HepG2 (cell line): Measurements from ENCODE around the gene HINT1. TPM values are rescaled to one million over a fixed set of nuclear protein-coding genes. Genes with fewer than 3 reads are reported as not detected.

Source experiments
- ATAC-seq: fragments of 200-7000 bp; cut with Tn5 transposase; 3 replicates; pipeline ENCODE4 v1.9.1; 2020; ENCODE audit warnings: mild to moderate bottlenecking, moderate library complexity
- BruUV-seq: library from RNA; stranded (reverse); fragments of 400-500 nt; replicated peaks from 2 replicates; lab custom pipeline; 2021; lab: Mats Ljungman, UMichigan
- CTCF ChIA-PET: fragments of 300-600 bp; formaldehyde crosslinking; extraction: SDS; loops from one replicate; lab custom pipeline; 2021; ENCODE audit warnings: low total read pairs, inconsistent platforms, low intra/inter-chr PET ratio; lab: Yijun Ruan, JAX
- POLR2A ChIA-PET: fragments of 350-600 bp; sonication (Branson Sonifier 250); formaldehyde crosslinking; loops from one replicate; lab custom pipeline; 2020; ENCODE audit warnings: antibody characterized with exemption, inconsistent platforms; lab: Yijun Ruan, JAX
- DNase-seq: peaks from one replicate; pipeline ENCODE4 v3.0.0-alpha.2; 2015; ENCODE audit warnings: low spot score
- FAIRE-seq: peaks from 3 replicates; lab custom pipeline; 2011; peaks lifted over from hg19 to GRCh38; lab: Jason Lieb, UNC
- H2AFZ ChIP-seq: one replicate; pipeline ENCODE4 v1.6.1; 2011; ENCODE audit warnings: low read length, inconsistent platforms
- H3K27ac ChIP-seq: fragments of 300-600 bp; 3 replicates; pipeline ENCODE4 v1.8.0; 2011; ENCODE audit warnings: mixed run types, mild to moderate bottlenecking, mixed read lengths, low read length, inconsistent platforms; ENCODE audit not compliant: insufficient read depth; ENCODE audit errors: extremely low read length
- H3K27me3 ChIP-seq, 2 experiments: fragments of 200-600 bp in 1 of 2; 2 replicates in 1 of 2; 3 replicates in 1 of 2; pipeline versions ENCODE4 v1.6.0 to v1.8.0; 2011; ENCODE audit warnings: low read length in 2 of 2, mild to moderate bottlenecking in 2 of 2, moderate library complexity in 2 of 2, inconsistent platforms in 1 of 2; ENCODE audit not compliant: insufficient read depth in 2 of 2, control insufficient read depth in 1 of 2
- H3K36me3 ChIP-seq, 2 experiments: fragments of 200-600 bp in 1 of 2; replicated peaks in 1 of 2; 2 replicates in 1 of 2; 3 replicates in 1 of 2; pipeline versions ENCODE4 v1.5.1 to v1.8.0; 2011; ENCODE audit warnings: low read length in 2 of 2, inconsistent platforms in 1 of 2; ENCODE audit not compliant: insufficient read depth in 2 of 2, control insufficient read depth in 1 of 2
- H3K4me1 ChIP-seq: 2 replicates; pipeline ENCODE4 v1.5.1; 2012; ENCODE audit warnings: low read length, inconsistent platforms; ENCODE audit not compliant: insufficient read depth
- H3K4me2 ChIP-seq: 2 replicates; pipeline ENCODE4 v1.6.0; 2011; ENCODE audit warnings: low read depth, low read length, inconsistent platforms
- H3K4me3 ChIP-seq, 3 experiments: fragments of 200-600 bp in 1 of 3; sonication (generic), shearing (Covaris generic) in 1 of 3; replicated peaks in 1 of 3; 2 replicates each; pipeline ENCODE4 v1.5.1; 2011 to 2016; ENCODE audit warnings: low read length in 3 of 3, inconsistent platforms in 2 of 3, low read depth in 2 of 3, mild to moderate bottlenecking in 2 of 3, control low read depth in 1 of 3, mixed read lengths in 1 of 3; ENCODE audit not compliant: insufficient read depth in 1 of 3
- H3K79me2 ChIP-seq: one replicate; pipeline ENCODE4 v1.6.1; 2011; ENCODE audit warnings: low read length, inconsistent platforms; ENCODE audit not compliant: insufficient read depth
- H3K9ac ChIP-seq: 2 replicates; pipeline ENCODE4 v1.6.0; 2011; ENCODE audit warnings: mild to moderate bottlenecking, low read depth, low read length, inconsistent platforms; ENCODE audit not compliant: insufficient read depth
- H3K9me3 ChIP-seq: 2 replicates; pipeline ENCODE4 v1.5.1; 2012; ENCODE audit warnings: mild to moderate bottlenecking, low read length
- H4K20me1 ChIP-seq: 2 replicates; pipeline ENCODE4 v1.6.0; 2011; ENCODE audit warnings: inconsistent platforms, mild to moderate bottlenecking, low read length, moderate library complexity; ENCODE audit not compliant: insufficient read depth
- CBX5 ChIP-seq: sonication (generic); formaldehyde crosslinking; IDR thresholded peaks from 2 replicates; pipeline ENCODE4 v1.4.0; 2020; ENCODE audit warnings: missing genetic modification reagents, borderline replicate concordance
- ESRRA ChIP-seq: sonication (generic); formaldehyde crosslinking; IDR thresholded peaks from 2 replicates; pipeline ENCODE4 v1.5.1; 2020; ENCODE audit warnings: mild to moderate bottlenecking, low read depth, missing genetic modification reagents
- EZH2 ChIP-seq: conservative IDR thresholded peaks from 2 replicates; pipeline ENCODE4 v1.6.1; 2012; ENCODE audit warnings: mild to moderate bottlenecking, low read depth, low read length, moderate library complexity
- GTF2F1 ChIP-seq: fragments of 150-350 bp; IDR thresholded peaks from 2 replicates; pipeline ENCODE4 v1.6.1; 2014; ENCODE audit warnings: low read length
- HOXA3 ChIP-seq: sonication (generic); formaldehyde crosslinking; IDR thresholded peaks from 2 replicates; pipeline ENCODE4 v1.5.0; 2020; ENCODE audit warnings: missing genetic modification reagents
- MLLT10 ChIP-seq: sonication (generic); formaldehyde crosslinking; IDR thresholded peaks from 2 replicates; pipeline ENCODE4 v1.4.0; 2020; ENCODE audit warnings: missing genetic modification reagents
- RFX3 ChIP-seq: IDR thresholded peaks from 2 replicates; pipeline ENCODE4 v1.6.1; 2016; ENCODE audit warnings: missing biosample characterization, missing genetic modification reagents
- THAP11 ChIP-seq: IDR thresholded peaks from 2 replicates; pipeline ENCODE4 v1.6.1; 2016; ENCODE audit warnings: missing biosample characterization, missing genetic modification reagents
- ZNF121 ChIP-seq: sonication (generic); formaldehyde crosslinking; IDR thresholded peaks from 2 replicates; pipeline ENCODE4 v1.5.0; 2020; ENCODE audit warnings: mild to moderate bottlenecking, missing genetic modification reagents
- ZNF160 ChIP-seq: sonication (generic); formaldehyde crosslinking; IDR thresholded peaks from 2 replicates; pipeline ENCODE4 v1.8.0; 2022; ENCODE audit warnings: mild to moderate bottlenecking, inconsistent platforms, missing genetic modification reagents
- ZNF205 ChIP-seq: IDR thresholded peaks from 2 replicates; pipeline ENCODE4 v1.6.1; 2018; ENCODE audit warnings: missing biosample characterization, missing genetic modification reagents
- ZNF282 ChIP-seq: fragments of 450-650 bp; IDR thresholded peaks from 2 replicates; pipeline ENCODE4 v1.6.1; 2018; ENCODE audit not compliant: partially characterized antibody
- ZNF33B ChIP-seq: sonication (generic); formaldehyde crosslinking; IDR thresholded peaks from 2 replicates; pipeline ENCODE4 v1.5.1; 2020; ENCODE audit warnings: mild to moderate bottlenecking, missing genetic modification reagents
- ZNF546 ChIP-seq: sonication (generic); formaldehyde crosslinking; conservative IDR thresholded peaks from 2 replicates; pipeline ENCODE4 v1.8.1; 2023; ENCODE audit warnings: mild to moderate bottlenecking, missing genetic modification reagents
- ZNF605 ChIP-seq: sonication (generic); formaldehyde crosslinking; IDR thresholded peaks from 2 replicates; pipeline ENCODE4 v1.8.0; 2022; ENCODE audit warnings: mild to moderate bottlenecking, missing genetic modification reagents
- ZNF724P ChIP-seq: sonication (generic); formaldehyde crosslinking; IDR thresholded peaks from 2 replicates; pipeline ENCODE4 v1.8.0; 2022; ENCODE audit warnings: missing genetic modification reagents, borderline replicate concordance
- ZSCAN29 ChIP-seq: sonication (generic); formaldehyde crosslinking; conservative IDR thresholded peaks from 2 replicates; pipeline ENCODE4 v1.4.0; 2020; ENCODE audit warnings: mild to moderate bottlenecking, missing genetic modification reagents
- whole genome bisulfite sequencing: methylation state at CpG from one replicate; pipeline ENCODE4 v1.1.6; 2017; ENCODE audit warnings: low lambda C conversion rate; 5-methylcytosine and 5-hydroxymethylcytosine counted together
- in situ Hi-C: cut with HindIII; loops from 2 replicates; pipeline ENCODE4 v1.10.0; 2017; ENCODE audit warnings: low pct_unique_long_range_greater_than_20kb; ENCODE audit not compliant: extremely low pct_ligation_motif_present
- intact Hi-C: fragments of 100-400 bp; cut with micrococcal nuclease; formaldehyde crosslinking; loops from one replicate; pipeline ENCODE4 v1.10.0; 2022; ENCODE audit not compliant: unreplicated experiment
- polyA plus RNA-seq, 8 experiments: library from polyadenylated mRNA; depleted of rRNA in 3 of 8; stranded (reverse) in 7 of 8; unstranded in 1 of 8; fragments of >200 nt; fragmentation: Illumina TruSeq in 4 of 8; extraction: Trizol in 4 of 8; gene quantifications; 2 replicates each; pipeline versions ENCODE4 v1.2.1 to v1.2.3, GENCODE V29; 2011 to 2016; ENCODE audit warnings: low read depth in 4 of 8, missing spikeins in 1 of 8, mixed read lengths in 1 of 8; ENCODE audit not compliant: insufficient read depth in 1 of 8
- total RNA-seq, 5 experiments: library from RNA; depleted of rRNA; stranded (reverse); fragments of >200 nt; fragmentation: Illumina TruSeq; extraction: Trizol; gene quantifications; 2 replicates each; pipeline ENCODE4 v1.2.3, GENCODE V29; 2016; ENCODE audit warnings: low read depth in 1 of 5
- TF ChIP-seq, protein P1 (sequence below): IDR thresholded peaks from 2 replicates; pipeline ENCODE4 v1.6.1; 2018; ENCODE audit warnings: missing genetic modification reagents, mild to moderate bottlenecking, missing compliant biosample characterization

HINT1 gene
- total and polyA plus RNA-seq, 2 of the 13 experiments (the other 11 are each of a cell fraction or from before 2014, with no cell fraction given): 428 to 997 TPM

DNA sequence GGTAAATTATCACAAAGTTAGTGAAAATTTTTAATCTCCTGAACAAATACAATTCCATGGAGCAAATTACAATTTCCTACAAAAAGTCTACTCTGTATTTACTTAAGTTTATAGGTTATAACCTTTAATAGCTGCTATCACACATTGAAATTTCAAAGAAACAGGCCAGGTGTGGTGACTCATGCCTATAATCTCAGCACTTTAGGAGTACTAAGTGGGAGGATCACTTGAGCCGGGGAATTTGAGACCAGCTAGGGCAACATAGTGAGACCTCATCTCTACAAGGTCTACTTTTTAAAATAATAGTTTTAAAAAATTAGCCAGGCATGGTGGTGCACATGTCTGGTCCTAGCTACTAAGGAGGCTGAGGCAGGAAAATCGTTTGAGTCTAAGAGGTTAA is 50.3 kb downstream of the HINT1 start:
- Histone ChIP-seq H3K4me2 (no peak overlapping the region), H3K27ac (no peak overlapping the region), H4K20me1 (no peaks in the 10 kb centered on the region), H3K36me3 (no peaks in the 10 kb centered on the region), H3K9ac (no peak overlapping the region), H3K4me3 (no peak overlapping the region)
- CTCF ChIA-PET: no interaction called here
- no peak for FAIRE-seq
- in situ Hi-C loops: loop anchor here (25.0 kb wide), 3 partner anchors 252 to 1202 kb away; partner anchors contain the start of gene CHSY3
- TF ChIP-seq ZNF160 (CRISPR knock-in tag) (no peak), HOXA3 (CRISPR knock-in tag) (no peak), ESRRA (CRISPR knock-in tag) (no peak), ZNF33B (CRISPR knock-in tag) (no peak), GTF2F1 (no peak), ZNF205 (CRISPR knock-in tag) (no peak), RFX3 (CRISPR knock-in tag) (no peak), ZNF282 (no peak), EZH2 (no peak), MLLT10 (CRISPR knock-in tag) (no peak), THAP11 (CRISPR knock-in tag) (no peak), ZNF121 (CRISPR knock-in tag) (no peak), ZNF605 (CRISPR knock-in tag) (no peak), CBX5 (CRISPR knock-in tag) (no peak), ZNF724P (CRISPR knock-in tag) (no peak), ZSCAN29 (CRISPR knock-in tag) (no peak), ZNF546 (CRISPR knock-in tag) (no peak)
- TF ChIP-seq, protein P1, sequence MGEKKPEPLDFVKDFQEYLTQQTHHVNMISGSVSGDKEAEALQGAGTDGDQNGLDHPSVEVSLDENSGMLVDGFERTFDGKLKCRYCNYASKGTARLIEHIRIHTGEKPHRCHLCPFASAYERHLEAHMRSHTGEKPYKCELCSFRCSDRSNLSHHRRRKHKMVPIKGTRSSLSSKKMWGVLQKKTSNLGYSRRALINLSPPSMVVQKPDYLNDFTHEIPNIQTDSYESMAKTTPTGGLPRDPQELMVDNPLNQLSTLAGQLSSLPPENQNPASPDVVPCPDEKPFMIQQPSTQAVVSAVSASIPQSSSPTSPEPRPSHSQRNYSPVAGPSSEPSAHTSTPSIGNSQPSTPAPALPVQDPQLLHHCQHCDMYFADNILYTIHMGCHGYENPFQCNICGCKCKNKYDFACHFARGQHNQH (CRISPR knock-in tag): no peak
- TF ChIP-seq, all 625 proteins: peak for 0
- ATAC-seq: no peak
- H3K79me2 ChIP-seq: no peaks in the 10 kb centered on the region
- H2AFZ ChIP-seq: no peak overlapping the region
- 2% methylated on average over 2 of the region's 2 CpGs for WGBS
- POLR2A ChIA-PET: no interaction called here
- no peaks in the 10 kb centered on the region for H3K4me1 ChIP-seq
- no peaks in the 10 kb centered on the region for H3K27me3 ChIP-seq
- H3K9me3 ChIP-seq: no peaks in the 10 kb centered on the region
- no peak for DNase-seq
- no TSS peak for BruUV-seq
- intact Hi-C loops: no loop called here
